H1 (cell line): ENCODE measurements around the gene FAM181B. TPM values are rescaled to one million over a fixed set of nuclear protein-coding genes. Genes with fewer than 3 reads are reported as not detected.

Experiments used
- CTCF ChIA-PET: fragments of 300-600 bp; sonication (Branson Sonifier 250); formaldehyde crosslinking; loops from one replicate; lab custom pipeline; 2021; ENCODE audit not compliant: partially characterized antibody; lab: Charles Lee
- POLR2A ChIA-PET: fragments of 300-600 bp; sonication (Branson Sonifier 250); formaldehyde crosslinking; loops from one replicate; lab custom pipeline; 2021; ENCODE audit warnings: inconsistent platforms; ENCODE audit not compliant: partially characterized antibody; lab: Charles Lee
- DNase-seq, 2 experiments: peaks; one replicate each; pipeline versions ENCODE4 v3.0.0 to v3.0.0-alpha.2; 2010 to 2022; ENCODE audit warnings: low spot score in 2 of 2, low read depth in 1 of 2, mixed read lengths in 1 of 2
- FAIRE-seq: peaks from 2 replicates; lab custom pipeline; 2011; peaks lifted over from hg19 to GRCh38; lab: Jason Lieb, UNC
- H2AFZ ChIP-seq: 2 replicates; pipeline ENCODE4 v1.8.1; 2012; ENCODE audit warnings: low read length, inconsistent platforms
- H2AK5ac ChIP-seq: 2 replicates; pipeline ENCODE4 v1.6.1; 2013; ENCODE audit warnings: low read depth, low read length
- H2BK120ac ChIP-seq: replicated peaks from 2 replicates; pipeline ENCODE3; 2013; ENCODE audit warnings: low read depth, low read length, inconsistent platforms
- H2BK12ac ChIP-seq: 2 replicates; pipeline ENCODE4 v1.6.1; 2013; ENCODE audit warnings: low read depth, low read length
- H2BK15ac ChIP-seq: 2 replicates; pipeline ENCODE4 v1.6.1; 2013; ENCODE audit warnings: low read length
- H2BK20ac ChIP-seq: 2 replicates; pipeline ENCODE4 v1.6.1; 2013; ENCODE audit warnings: low read length
- H2BK5ac ChIP-seq: 2 replicates; pipeline ENCODE4 v1.6.1; 2013; ENCODE audit warnings: low read depth, low read length
- H3K14ac ChIP-seq: 2 replicates; pipeline ENCODE4 v1.6.1; 2013; ENCODE audit warnings: inconsistent platforms; ENCODE audit not compliant: insufficient read length
- H3K18ac ChIP-seq: 2 replicates; pipeline ENCODE4 v1.6.1; 2013; ENCODE audit warnings: low read length; ENCODE audit errors: extremely low read depth
- H3K23ac ChIP-seq: 2 replicates; pipeline ENCODE4 v1.6.1; 2013; ENCODE audit warnings: inconsistent platforms; ENCODE audit not compliant: insufficient read length
- H3K23me2 ChIP-seq: 2 replicates; pipeline ENCODE4 v1.6.1; 2013; ENCODE audit warnings: low read depth, low read length
- H3K27ac ChIP-seq: 2 replicates; pipeline ENCODE4 v1.6.1; 2011; ENCODE audit warnings: low read depth, low read length, inconsistent platforms
- H3K27me3 ChIP-seq, 4 experiments: replicated peaks in 1 of 4; 1 replicate in 1 of 4; 2 replicates in 3 of 4; pipeline versions ENCODE4 v1.6.1 to v1.8.1; 2011 to 2013; ENCODE audit warnings: low read length in 3 of 4, mild to moderate bottlenecking in 3 of 4, inconsistent platforms in 2 of 4, mixed read lengths in 2 of 4, moderate library complexity in 1 of 4; ENCODE audit not compliant: control insufficient read depth in 3 of 4, insufficient read depth in 3 of 4; ENCODE audit errors: extremely low read depth in 1 of 4
- H3K36me3 ChIP-seq, 4 experiments: 2 replicates each; pipeline versions ENCODE4 v1.6.1 to v1.8.1; 2011 to 2013; ENCODE audit warnings: mild to moderate bottlenecking in 4 of 4, low read length in 3 of 4, moderate library complexity in 2 of 4, control low read depth in 1 of 4, inconsistent platforms in 1 of 4; ENCODE audit not compliant: insufficient read depth in 4 of 4, control insufficient read depth in 2 of 4
- H3K4ac ChIP-seq: replicated peaks from 2 replicates; pipeline ENCODE3; 2013; ENCODE audit warnings: low read length, low read depth, mixed read lengths, inconsistent platforms; ENCODE audit not compliant: insufficient read length
- H3K4me1 ChIP-seq, 4 experiments: replicated peaks in 1 of 4; 1 replicate in 1 of 4; 2 replicates in 3 of 4; pipeline versions ENCODE4 v1.6.1 to v1.8.1; 2011 to 2013; ENCODE audit warnings: low read length in 3 of 4, inconsistent platforms in 2 of 4, mixed read lengths in 1 of 4; ENCODE audit not compliant: insufficient read depth in 4 of 4, control insufficient read depth in 3 of 4
- H3K4me2 ChIP-seq, 2 experiments: 2 replicates each; pipeline versions ENCODE4 v1.6.1 to v1.8.1; 2011 to 2013; ENCODE audit warnings: low read depth in 2 of 2, low read length in 2 of 2, control low read depth in 1 of 2, inconsistent platforms in 1 of 2, mild to moderate bottlenecking in 1 of 2; ENCODE audit not compliant: insufficient read depth in 1 of 2
- H3K4me3 ChIP-seq, 4 experiments: fragments of 200-600, 300-600 bp in 1 of 4; sonication (generic), shearing (Covaris generic), sonication (Bioruptor Twin) in 1 of 4; 2 replicates each; pipeline versions ENCODE4 v1.5.1 to v1.8.1; 2011 to 2016; ENCODE audit warnings: low read length in 4 of 4, low read depth in 3 of 4, control low read depth in 2 of 4, inconsistent platforms in 2 of 4, mild to moderate bottlenecking in 2 of 4, mixed read lengths in 1 of 4, moderate library complexity in 1 of 4; ENCODE audit not compliant: insufficient read depth in 2 of 4; ENCODE audit errors: extremely low read depth in 1 of 4
- H3K56ac ChIP-seq: replicated peaks from 2 replicates; pipeline ENCODE3; 2013; ENCODE audit warnings: low read depth, mild to moderate bottlenecking, mixed read lengths, low read length, inconsistent platforms; ENCODE audit not compliant: insufficient read length
- H3K79me1 ChIP-seq: 2 replicates; pipeline ENCODE4 v1.6.1; 2013; ENCODE audit warnings: low read depth, low read length, control low read depth
- H3K79me2 ChIP-seq, 2 experiments: 2 replicates each; pipeline versions ENCODE4 v1.6.1 to v1.8.1; 2012 to 2013; ENCODE audit warnings: low read length in 2 of 2, mild to moderate bottlenecking in 2 of 2, inconsistent platforms in 1 of 2; ENCODE audit not compliant: insufficient read depth in 2 of 2, control insufficient read depth in 1 of 2
- H3K9ac ChIP-seq, 4 experiments: replicated peaks in 1 of 4; 1 replicate in 1 of 4; 2 replicates in 3 of 4; pipeline versions ENCODE4 v1.6.1 to v1.8.1; 2011 to 2013; ENCODE audit warnings: low read depth in 3 of 4, low read length in 3 of 4, control low read depth in 2 of 4, mild to moderate bottlenecking in 2 of 4, moderate library complexity in 2 of 4, inconsistent platforms in 1 of 4; ENCODE audit errors: extremely low read depth in 1 of 4
- H3K9me3 ChIP-seq, 2 experiments: 2 replicates each; pipeline versions ENCODE4 v1.6.1 to v1.8.1; 2012 to 2013; ENCODE audit warnings: mild to moderate bottlenecking in 2 of 2, moderate library complexity in 2 of 2, control low read depth in 1 of 2, inconsistent platforms in 1 of 2, low read depth in 1 of 2, low read length in 1 of 2, mixed read lengths in 1 of 2; ENCODE audit not compliant: insufficient read depth in 2 of 2
- H4K20me1 ChIP-seq, 2 experiments: replicated peaks in 1 of 2; 2 replicates each; pipeline versions ENCODE3 to v1.8.1; 2011 to 2013; ENCODE audit warnings: inconsistent platforms in 2 of 2, low read length in 2 of 2, mild to moderate bottlenecking in 1 of 2; ENCODE audit not compliant: insufficient read depth in 2 of 2, control insufficient read depth in 1 of 2
- H4K5ac ChIP-seq: 2 replicates; pipeline ENCODE4 v1.6.1; 2013; ENCODE audit warnings: low read length, low read depth, mixed read lengths, inconsistent platforms; ENCODE audit not compliant: insufficient read length
- H4K8ac ChIP-seq: 2 replicates; pipeline ENCODE4 v1.8.0; 2013; ENCODE audit warnings: mild to moderate bottlenecking, moderate library complexity, low read length, inconsistent platforms; ENCODE audit not compliant: insufficient read depth; ENCODE audit errors: extremely low read depth
- H4K91ac ChIP-seq: replicated peaks from 2 replicates; pipeline ENCODE3; 2013; ENCODE audit warnings: low read length, mixed read lengths, inconsistent platforms; ENCODE audit not compliant: insufficient read length
- CTCF ChIP-seq, 3 experiments: IDR thresholded peaks; 1 replicate in 2 of 3; 2 replicates in 1 of 3; pipeline versions ENCODE4 v1.5.1 to v1.6.1; 2011; ENCODE audit warnings: low read length in 3 of 3, mild to moderate bottlenecking in 3 of 3, inconsistent platforms in 2 of 3, low read depth in 1 of 3, moderate library complexity in 1 of 3; ENCODE audit not compliant: insufficient read depth in 1 of 3; ENCODE audit errors: control extremely low read depth in 1 of 3
- RAD21 ChIP-seq, 2 experiments: IDR thresholded peaks in 1 of 2; conservative IDR thresholded peaks in 1 of 2; 2 replicates each; pipeline ENCODE4 v1.6.1; 2011; ENCODE audit warnings: low read depth in 2 of 2, low read length in 2 of 2, improper control_type of control experiment in 1 of 2, inconsistent platforms in 1 of 2, mild to moderate bottlenecking in 1 of 2, moderate library complexity in 1 of 2
- SRF ChIP-seq: IDR thresholded peaks from 2 replicates; pipeline ENCODE4 v1.6.1; 2011; ENCODE audit warnings: mild to moderate bottlenecking, low read depth, low read length, moderate library complexity
- SUZ12 ChIP-seq: fragments of 200-600 bp; sonication (generic); IDR thresholded peaks from 2 replicates; pipeline ENCODE4 v1.6.1; 2012; ENCODE audit warnings: mild to moderate bottlenecking, inconsistent platforms, low read length, moderate library complexity, mixed read lengths
- WGBS, 2 experiments: shearing (Covaris generic) in 1 of 2; methylation state at CpG; one replicate each; pipeline versions ENCODE4 v1.1.6 to v1.1.7; 2013 to 2015; ENCODE audit warnings: low lambda C conversion rate in 2 of 2, mixed read lengths in 2 of 2, inconsistent platforms in 1 of 2, low coverage in 1 of 2, missing lambda C conversion rate in 1 of 2; ENCODE audit not compliant: insufficient replicate concordance in 2 of 2, insufficient coverage in 1 of 2, insufficient read length in 1 of 2; ENCODE audit errors: extremely low coverage in 1 of 2, missing lambda C conversion rate in 1 of 2; 5-methylcytosine and 5-hydroxymethylcytosine counted together
- polyA plus RNA-seq, 7 experiments: library from polyadenylated mRNA; depleted of rRNA in 3 of 7; stranded (reverse) in 5 of 7; unstranded in 2 of 7; fragments of >200 nt in 5 of 7; fragments of 200-250 nt in 2 of 7; gene quantifications; 1 replicate in 5 of 7; 2 replicates in 1 of 7; 4 replicates in 1 of 7; pipeline versions ENCODE4 v1.2.1 to v1.2.3, GENCODE V29; 2011 to 2013; ENCODE audit warnings: missing spikeins in 2 of 7, mixed read lengths in 2 of 7
- total RNA-seq: library from RNA; stranded (reverse); fragmentation: NEBNext Ultra II Directional; extraction: Animal tissue kit (Norgen Biotek cat#: 25700); gene quantifications from 2 replicates; pipeline ENCODE4 v1.2.1, GENCODE V29; 2021

The FAM181B gene
- total and polyA plus RNA-seq, 2 of the 8 experiments (the other 6 are each of a cell fraction or from before 2014, with no cell fraction given) = 0.21 to 0.37 TPM

DNA sequence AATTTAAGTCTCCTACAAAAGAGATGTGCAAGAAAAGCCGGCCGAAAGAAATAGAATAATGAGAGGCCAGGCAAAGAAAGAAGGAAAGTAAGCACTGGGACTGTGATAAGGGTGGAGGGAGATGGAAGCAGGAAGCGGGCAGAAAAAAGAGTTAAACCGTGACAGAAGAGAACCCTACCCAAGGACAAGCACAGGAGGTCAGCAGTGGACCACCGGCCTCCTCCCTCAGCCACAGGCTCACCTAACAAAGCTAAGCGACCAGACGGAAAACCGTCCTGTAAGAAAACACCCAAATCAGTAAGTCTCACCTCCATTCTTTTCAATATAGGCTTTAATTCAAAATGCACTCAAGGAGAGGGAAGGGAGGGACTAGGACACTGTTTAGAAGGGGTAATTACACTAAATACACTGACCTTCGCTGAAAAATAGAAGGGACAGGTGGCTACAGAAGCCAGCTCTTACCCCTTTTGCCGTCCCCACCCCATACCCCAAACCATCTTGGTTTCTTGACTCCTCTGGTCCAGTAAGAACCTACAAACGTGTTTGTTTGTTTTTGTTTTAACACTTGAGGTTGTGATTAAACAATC lies 1.9 kb downstream of the FAM181B start:
- Histone ChIP-seq H2BK120ac (no peak overlapping the region), H3K27ac (no peak overlapping the region), H3K4me2 (peak overlapping the region; percentile 59 to 83), H3K9ac (no peak overlapping the region), H3K79me1 (no peaks in the 10 kb centered on the region), H3K18ac (no peak overlapping the region), H3K4me3 (peak overlapping the region; percentile 50 to 86 (median 58); a peak in 5 of 8 replicates), H3K36me3 (no peaks in the 10 kb centered on the region), H4K91ac (no peak overlapping the region), H3K14ac (no peak overlapping the region), H2BK12ac (no peak overlapping the region), H2BK15ac (no peak overlapping the region), H2AK5ac (no peak overlapping the region), H3K23ac (no peak overlapping the region), H3K56ac (no peak overlapping the region), H4K8ac (no peak overlapping the region), H4K20me1 (no peaks in the 10 kb centered on the region), H3K4ac (no peak overlapping the region), H2AFZ (no peak overlapping the region), H3K9me3 (no peaks in the 10 kb centered on the region), H3K4me1 (peaks cover 2 to 11% (median 6%) of the 10 kb centered on the region in 4 experiments; a peak in 5 of 7 replicates), H3K79me2 (no peaks in the 10 kb centered on the region), H2BK5ac (no peak overlapping the region), H3K23me2 (peaks cover 14% of the 10 kb centered on the region; the same call in 1 of the 2 replicates), H3K27me3 (peaks cover 11 to 41% (median 36%) of the 10 kb centered on the region in 4 experiments), H2BK20ac (no peak overlapping the region), H4K5ac (no peak overlapping the region)
- no peak for DNase-seq
- TF ChIP-seq SRF (no peak), CTCF (IDR thresholded peaks at IDR 0.05; ENCODE audit: control extremely low read depth in 1 of 3, insufficient read depth in 1 of 3, low read depth in 1 of 3, low read length in 3 of 3) (peak; percentile 24 to 32 (median 25); a peak in 3 of 4 replicates), SUZ12 (peak; percentile 50), RAD21 (IDR thresholded peaks at IDR 0.05 in 1 of 2, conservative IDR thresholded peaks at IDR 0.05 in 1 of 2; ENCODE audit: low read depth in 2 of 2, low read length in 2 of 2) (peak; percentile 42 to 58)
- POLR2A ChIA-PET = interaction anchor here (1.0 kb wide), 1 partner anchor 425 kb away, joined by 3 read pairs; the partner anchor contains the start of gene PCF11
- CTCF ChIA-PET = interaction anchor here (0.6 to 2.3 kb wide), 16 partner anchors 9 to 579 kb away, joined by 3 to 9 read pairs (median 3); partner anchors contain the start of gene PRCP
- FAIRE-seq = peak; percentile 7
- WGBS, 2 experiments = 17% methylated on average over 11 of the region's 11 CpGs; no CpG with 5 or more reads in 1 of the 2 experiments
